Measurements from ENCODE around the gene CTIF.

DNA sequence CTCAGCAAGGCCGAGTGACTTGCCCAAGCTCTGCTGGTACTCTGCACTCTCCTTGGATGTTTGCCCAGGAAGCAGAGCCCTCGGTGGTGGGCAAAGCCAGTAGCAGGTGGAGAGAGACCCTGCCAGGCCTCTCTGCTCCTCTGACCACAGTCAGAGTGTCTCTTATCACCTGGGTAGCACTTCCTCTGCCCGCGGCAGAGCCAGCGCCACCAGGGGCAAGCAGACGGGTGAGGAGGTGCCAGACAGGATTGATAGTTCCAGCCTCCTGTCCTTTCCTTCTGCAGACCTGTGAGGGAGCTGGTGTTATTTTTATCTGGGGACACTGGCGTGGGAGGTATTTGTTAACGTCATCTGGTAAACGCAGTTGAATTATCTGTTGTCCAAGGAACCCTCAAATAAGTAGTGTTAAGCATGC is 259.0 kb downstream of the CTIF start:
- TF ChIP-seq EZH2 (IDR thresholded peaks at IDR 0.05; ENCODE audit: low read depth, unreplicated experiment) = no peak
- TF ChIP-seq, protein P1, sequence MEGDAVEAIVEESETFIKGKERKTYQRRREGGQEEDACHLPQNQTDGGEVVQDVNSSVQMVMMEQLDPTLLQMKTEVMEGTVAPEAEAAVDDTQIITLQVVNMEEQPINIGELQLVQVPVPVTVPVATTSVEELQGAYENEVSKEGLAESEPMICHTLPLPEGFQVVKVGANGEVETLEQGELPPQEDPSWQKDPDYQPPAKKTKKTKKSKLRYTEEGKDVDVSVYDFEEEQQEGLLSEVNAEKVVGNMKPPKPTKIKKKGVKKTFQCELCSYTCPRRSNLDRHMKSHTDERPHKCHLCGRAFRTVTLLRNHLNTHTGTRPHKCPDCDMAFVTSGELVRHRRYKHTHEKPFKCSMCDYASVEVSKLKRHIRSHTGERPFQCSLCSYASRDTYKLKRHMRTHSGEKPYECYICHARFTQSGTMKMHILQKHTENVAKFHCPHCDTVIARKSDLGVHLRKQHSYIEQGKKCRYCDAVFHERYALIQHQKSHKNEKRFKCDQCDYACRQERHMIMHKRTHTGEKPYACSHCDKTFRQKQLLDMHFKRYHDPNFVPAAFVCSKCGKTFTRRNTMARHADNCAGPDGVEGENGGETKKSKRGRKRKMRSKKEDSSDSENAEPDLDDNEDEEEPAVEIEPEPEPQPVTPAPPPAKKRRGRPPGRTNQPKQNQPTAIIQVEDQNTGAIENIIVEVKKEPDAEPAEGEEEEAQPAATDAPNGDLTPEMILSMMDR (conservative IDR thresholded peaks at IDR 0.05; ENCODE audit: low read depth in 2 of 2) = no peak
- TF ChIP-seq POLR2AphosphoS5 (IDR thresholded peaks at IDR 0.05; ENCODE audit: low read depth) = no peak
- TF ChIP-seq EZH2phosphoT487 (IDR thresholded peaks at IDR 0.05; ENCODE audit: unreplicated experiment) = no peak
- TF ChIP-seq, protein P2, sequence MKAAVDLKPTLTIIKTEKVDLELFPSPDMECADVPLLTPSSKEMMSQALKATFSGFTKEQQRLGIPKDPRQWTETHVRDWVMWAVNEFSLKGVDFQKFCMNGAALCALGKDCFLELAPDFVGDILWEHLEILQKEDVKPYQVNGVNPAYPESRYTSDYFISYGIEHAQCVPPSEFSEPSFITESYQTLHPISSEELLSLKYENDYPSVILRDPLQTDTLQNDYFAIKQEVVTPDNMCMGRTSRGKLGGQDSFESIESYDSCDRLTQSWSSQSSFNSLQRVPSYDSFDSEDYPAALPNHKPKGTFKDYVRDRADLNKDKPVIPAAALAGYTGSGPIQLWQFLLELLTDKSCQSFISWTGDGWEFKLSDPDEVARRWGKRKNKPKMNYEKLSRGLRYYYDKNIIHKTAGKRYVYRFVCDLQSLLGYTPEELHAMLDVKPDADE (IDR thresholded peaks at IDR 0.05) = no peak
- no peak for TF ChIP-seq CREB1 (CRISPR knock-in tag; IDR thresholded peaks at IDR 0.05; ENCODE audit: low read depth)
- no peak for TF ChIP-seq JUNB (IDR thresholded peaks at IDR 0.05; ENCODE audit: unreplicated experiment)
- TF ChIP-seq, protein P3, sequence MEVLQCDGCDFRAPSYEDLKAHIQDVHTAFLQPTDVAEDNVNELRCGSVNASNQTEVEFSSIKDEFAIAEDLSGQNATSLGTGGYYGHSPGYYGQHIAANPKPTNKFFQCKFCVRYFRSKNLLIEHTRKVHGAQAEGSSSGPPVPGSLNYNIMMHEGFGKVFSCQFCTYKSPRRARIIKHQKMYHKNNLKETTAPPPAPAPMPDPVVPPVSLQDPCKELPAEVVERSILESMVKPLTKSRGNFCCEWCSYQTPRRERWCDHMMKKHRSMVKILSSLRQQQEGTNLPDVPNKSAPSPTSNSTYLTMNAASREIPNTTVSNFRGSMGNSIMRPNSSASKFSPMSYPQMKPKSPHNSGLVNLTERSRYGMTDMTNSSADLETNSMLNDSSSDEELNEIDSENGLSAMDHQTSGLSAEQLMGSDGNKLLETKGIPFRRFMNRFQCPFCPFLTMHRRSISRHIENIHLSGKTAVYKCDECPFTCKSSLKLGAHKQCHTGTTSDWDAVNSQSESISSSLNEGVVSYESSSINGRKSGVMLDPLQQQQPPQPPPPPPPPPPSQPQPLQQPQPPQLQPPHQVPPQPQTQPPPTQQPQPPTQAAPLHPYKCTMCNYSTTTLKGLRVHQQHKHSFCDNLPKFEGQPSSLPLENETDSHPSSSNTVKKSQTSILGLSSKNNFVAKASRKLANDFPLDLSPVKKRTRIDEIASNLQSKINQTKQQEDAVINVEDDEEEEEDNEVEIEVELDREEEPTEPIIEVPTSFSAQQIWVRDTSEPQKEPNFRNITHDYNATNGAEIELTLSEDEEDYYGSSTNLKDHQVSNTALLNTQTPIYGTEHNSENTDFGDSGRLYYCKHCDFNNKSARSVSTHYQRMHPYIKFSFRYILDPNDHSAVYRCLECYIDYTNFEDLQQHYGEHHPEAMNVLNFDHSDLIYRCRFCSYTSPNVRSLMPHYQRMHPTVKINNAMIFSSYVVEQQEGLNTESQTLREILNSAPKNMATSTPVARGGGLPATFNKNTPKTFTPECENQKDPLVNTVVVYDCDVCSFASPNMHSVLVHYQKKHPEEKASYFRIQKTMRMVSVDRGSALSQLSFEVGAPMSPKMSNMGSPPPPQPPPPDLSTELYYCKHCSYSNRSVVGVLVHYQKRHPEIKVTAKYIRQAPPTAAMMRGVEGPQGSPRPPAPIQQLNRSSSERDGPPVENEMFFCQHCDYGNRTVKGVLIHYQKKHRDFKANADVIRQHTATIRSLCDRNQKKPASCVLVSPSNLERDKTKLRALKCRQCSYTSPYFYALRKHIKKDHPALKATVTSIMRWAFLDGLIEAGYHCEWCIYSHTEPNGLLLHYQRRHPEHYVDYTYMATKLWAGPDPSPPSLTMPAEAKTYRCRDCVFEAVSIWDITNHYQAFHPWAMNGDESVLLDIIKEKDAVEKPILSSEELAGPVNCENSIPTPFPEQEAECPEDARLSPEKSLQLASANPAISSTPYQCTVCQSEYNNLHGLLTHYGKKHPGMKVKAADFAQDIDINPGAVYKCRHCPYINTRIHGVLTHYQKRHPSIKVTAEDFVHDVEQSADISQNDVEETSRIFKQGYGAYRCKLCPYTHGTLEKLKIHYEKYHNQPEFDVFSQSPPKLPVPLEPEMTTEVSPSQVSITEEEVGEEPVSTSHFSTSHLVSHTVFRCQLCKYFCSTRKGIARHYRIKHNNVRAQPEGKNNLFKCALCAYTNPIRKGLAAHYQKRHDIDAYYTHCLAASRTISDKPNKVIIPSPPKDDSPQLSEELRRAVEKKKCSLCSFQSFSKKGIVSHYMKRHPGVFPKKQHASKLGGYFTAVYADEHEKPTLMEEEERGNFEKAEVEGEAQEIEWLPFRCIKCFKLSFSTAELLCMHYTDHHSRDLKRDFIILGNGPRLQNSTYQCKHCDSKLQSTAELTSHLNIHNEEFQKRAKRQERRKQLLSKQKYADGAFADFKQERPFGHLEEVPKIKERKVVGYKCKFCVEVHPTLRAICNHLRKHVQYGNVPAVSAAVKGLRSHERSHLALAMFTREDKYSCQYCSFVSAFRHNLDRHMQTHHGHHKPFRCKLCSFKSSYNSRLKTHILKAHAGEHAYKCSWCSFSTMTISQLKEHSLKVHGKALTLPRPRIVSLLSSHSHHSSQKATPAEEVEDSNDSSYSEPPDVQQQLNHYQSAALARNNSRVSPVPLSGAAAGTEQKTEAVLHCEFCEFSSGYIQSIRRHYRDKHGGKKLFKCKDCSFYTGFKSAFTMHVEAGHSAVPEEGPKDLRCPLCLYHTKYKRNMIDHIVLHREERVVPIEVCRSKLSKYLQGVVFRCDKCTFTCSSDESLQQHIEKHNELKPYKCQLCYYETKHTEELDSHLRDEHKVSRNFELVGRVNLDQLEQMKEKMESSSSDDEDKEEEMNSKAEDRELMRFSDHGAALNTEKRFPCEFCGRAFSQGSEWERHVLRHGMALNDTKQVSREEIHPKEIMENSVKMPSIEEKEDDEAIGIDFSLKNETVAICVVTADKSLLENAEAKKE (CRISPR knock-in tag; IDR thresholded peaks at IDR 0.05) = no peak
- TF ChIP-seq STAT1 (IDR thresholded peaks at IDR 0.05; ENCODE audit: unreplicated experiment) = no peak
